Measurements from ENCODE around the gene MIEF2. TPM values are rescaled to one million over a fixed set of nuclear protein-coding genes. Genes with fewer than 3 reads are reported as not detected.

MIEF2 gene
- polyA plus RNA-seq, 1 experiment, result 5.9 TPM

GRCh38 chr17:18257982-18258355 lies 2.5 kb upstream of the MIEF2 start:
- ChIA-PET CTCF (interaction anchor here (1.0 kb wide), 1 partner anchor 9 kb away, joined by 3 read pairs; no protein-coding TSS in a partner anchor), POLR2A (no interaction called here)
- Histone ChIP-seq H3K27me3 (ENCODE audit: control insufficient read depth, insufficient read depth, low read length) (no peaks in the 10 kb centered on the region), H3K4me3 (ENCODE audit: low read depth, low read length) (peak overlapping the region; percentile 83), H3K27ac (ENCODE audit: low read depth, low read length) (peak overlapping the region; percentile 73), H3K9me3 (ENCODE audit: control insufficient read depth, insufficient read depth, low read length) (no peaks in the 10 kb centered on the region; the same call in 1 of the 2 replicates)
- no peak for DNase-seq (ENCODE audit: low read depth, low spot score)
- TF ChIP-seq CTCF (IDR thresholded peaks at IDR 0.05; ENCODE audit: low read depth, low read length), result no peak

GRCh38 chr17:18258356-18259038 lies 2.0 kb upstream of the MIEF2 start, which contains the start of gene FLII:
TSS of gene FLII (minus strand) at chr17:18258738. CDS start at chr17:18258690, 48 bp downstream.
- H3K9me3 ChIP-seq (ENCODE audit: control insufficient read depth, insufficient read depth, low read length), result no peaks in the 10 kb centered on the region; the same call in 1 of the 2 replicates
- DNase-seq (ENCODE audit: low read depth, low spot score), result no peak
- peak within 1 kb of the TSS; percentile 73 for H3K27ac ChIP-seq (ENCODE audit: low read depth, low read length)
- no peaks in the 10 kb centered on the region for H3K27me3 ChIP-seq (ENCODE audit: control insufficient read depth, insufficient read depth, low read length)
- H3K4me3 ChIP-seq (ENCODE audit: low read depth, low read length), result peak within 1 kb of the TSS; percentile 83
- CTCF ChIA-PET, result interaction anchor here (1.0 kb wide), 1 partner anchor 10 kb away, joined by 3 read pairs; no protein-coding TSS in a partner anchor
- POLR2A ChIA-PET, result no interaction called here
- no peak for TF ChIP-seq CTCF (IDR thresholded peaks at IDR 0.05; ENCODE audit: low read depth, low read length)

DNA sequence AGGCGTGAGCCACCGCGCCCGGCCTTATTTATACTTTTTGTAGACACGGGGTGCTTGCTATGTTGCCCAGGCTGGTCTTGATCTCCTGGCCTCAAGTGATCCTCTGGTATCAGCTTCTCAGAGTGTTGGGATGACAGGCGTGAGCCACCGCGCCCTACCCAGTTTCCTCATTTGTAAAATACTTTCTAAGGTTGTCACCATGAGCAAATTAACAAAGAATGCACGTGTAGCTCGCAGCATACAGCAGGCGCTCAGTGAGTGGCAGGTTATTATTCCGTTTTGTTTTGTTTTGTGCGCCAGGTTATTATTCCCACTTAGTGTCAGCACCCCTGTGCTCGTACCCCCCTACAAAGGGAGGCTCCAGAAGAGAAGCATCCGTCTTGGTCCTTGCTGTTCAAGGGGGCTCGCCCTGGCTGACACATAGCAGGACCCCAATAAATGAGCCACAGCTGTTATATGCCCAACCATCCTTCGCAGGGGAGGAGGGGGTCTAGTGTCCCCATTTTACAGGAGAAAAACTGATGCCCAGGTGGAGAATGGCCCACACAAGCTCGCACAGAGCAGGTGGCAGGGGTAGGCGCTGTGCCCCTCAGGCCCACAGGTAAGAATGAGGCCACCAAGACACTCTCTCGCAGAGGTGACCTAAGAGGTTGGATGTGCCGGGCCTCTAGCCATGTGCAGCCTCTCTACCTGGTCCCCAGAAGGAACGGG lies 686 bp upstream of the MIEF2 start:
- no peak for DNase-seq (ENCODE audit: low read depth, low spot score)
- H3K4me3 ChIP-seq (ENCODE audit: low read depth, low read length), result peak overlapping the region; percentile 83
- H3K27ac ChIP-seq (ENCODE audit: low read depth, low read length), result peak overlapping the region; percentile 11
- TF ChIP-seq CTCF (IDR thresholded peaks at IDR 0.05; ENCODE audit: low read depth, low read length), result no peak
- no peaks in the 10 kb centered on the region for H3K27me3 ChIP-seq (ENCODE audit: control insufficient read depth, insufficient read depth, low read length)
- CTCF ChIA-PET, result no interaction called here
- POLR2A ChIA-PET, result no interaction called here
- no peaks in the 10 kb centered on the region; the same call in 1 of the 2 replicates for H3K9me3 ChIP-seq (ENCODE audit: control insufficient read depth, insufficient read depth, low read length)

GRCh38 chr17:18261146-18261515 lies 669 bp downstream of the MIEF2 start:
- Histone ChIP-seq H3K4me3 (ENCODE audit: low read depth, low read length) (peak overlapping the region; percentile 83), H3K27me3 (ENCODE audit: control insufficient read depth, insufficient read depth, low read length) (no peaks in the 10 kb centered on the region), H3K27ac (ENCODE audit: low read depth, low read length) (peak overlapping the region; percentile 75), H3K9me3 (ENCODE audit: control insufficient read depth, insufficient read depth, low read length) (no peaks in the 10 kb centered on the region; the same call in 1 of the 2 replicates)
- DNase-seq (ENCODE audit: low read depth, low spot score), result no peak
- CTCF ChIA-PET, result no interaction called here
- POLR2A ChIA-PET, result interaction anchor here (0.7 kb wide), 1 partner anchor 102 kb away, joined by 3 read pairs; no protein-coding TSS in a partner anchor
- TF ChIP-seq CTCF (IDR thresholded peaks at IDR 0.05; ENCODE audit: low read depth, low read length), result no peak

DNA sequence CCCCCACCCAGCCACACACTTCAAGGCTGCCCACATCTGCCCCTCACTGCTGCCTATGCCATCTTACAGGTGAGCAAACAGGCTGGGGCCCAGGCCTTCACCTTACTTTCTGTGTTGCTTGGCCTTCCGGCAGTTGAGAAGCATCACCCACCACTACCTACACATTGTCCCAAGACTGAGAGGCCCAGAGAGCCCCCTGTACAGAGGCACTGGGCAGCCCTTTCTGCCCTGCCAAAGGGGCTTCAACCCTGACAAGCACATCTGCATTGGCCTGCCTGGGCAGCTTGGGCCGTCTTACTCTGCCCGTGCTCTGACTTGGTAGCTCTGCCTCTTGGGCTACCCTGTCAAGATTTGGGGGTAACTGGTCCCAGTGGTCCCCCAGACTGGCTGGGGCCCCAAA lies 1.2 kb downstream of the MIEF2 start:
- CTCF ChIA-PET, result no interaction called here
- DNase-seq (ENCODE audit: low read depth, low spot score), result no peak
- Histone ChIP-seq H3K27ac (ENCODE audit: low read depth, low read length) (no peak overlapping the region), H3K9me3 (ENCODE audit: control insufficient read depth, insufficient read depth, low read length) (no peaks in the 10 kb centered on the region; the same call in 1 of the 2 replicates), H3K4me3 (ENCODE audit: low read depth, low read length) (peak overlapping the region; percentile 83), H3K27me3 (ENCODE audit: control insufficient read depth, insufficient read depth, low read length) (no peaks in the 10 kb centered on the region)
- no peak for TF ChIP-seq CTCF (IDR thresholded peaks at IDR 0.05; ENCODE audit: low read depth, low read length)
- POLR2A ChIA-PET, result no interaction called here

All from AG04450 (cell line).